SJSA1 (cell line): Measurements from ENCODE around the gene PHF21B. TPM values are rescaled to one million over a fixed set of nuclear protein-coding genes. Genes with fewer than 3 reads are reported as not detected.
A peak's percentile ranks its signal among the peaks of the same experiment; 100 is the strongest.
"Not testable (repeated sequence)": the region's sequence is repeated elsewhere in the genome, so short reads cannot be mapped to it uniquely, and the experiment has no call there.

Experiments
- DNase-seq, 2 experiments: peaks; one replicate each; pipeline ENCODE4 v3.0.0-alpha.2; 2015 to 2020; ENCODE audit warnings: low spot score in 2 of 2, low read depth in 1 of 2
- H3K27ac ChIP-seq: fragments of 250-450 bp; sonication (Bioruptor Pico); 2 replicates; pipeline ENCODE4 v1.5.1; 2020; ENCODE audit warnings: mild to moderate bottlenecking, moderate library complexity
- H3K27me3 ChIP-seq: fragments of 250-450 bp; sonication (Bioruptor Pico); replicated peaks from 2 replicates; pipeline ENCODE4 v1.5.1; 2020; ENCODE audit warnings: mild to moderate bottlenecking, moderate library complexity
- H3K36me3 ChIP-seq: fragments of 250-450 bp; sonication (Bioruptor Pico); 2 replicates; pipeline ENCODE4 v1.5.1; 2020; ENCODE audit warnings: mild to moderate bottlenecking
- H3K4me1 ChIP-seq: fragments of 250-450 bp; sonication (Bioruptor Pico); replicated peaks from 2 replicates; pipeline ENCODE4 v1.6.1; 2021; ENCODE audit warnings: mild to moderate bottlenecking
- H3K4me3 ChIP-seq: fragments of 250-450 bp; sonication (Bioruptor Pico); 2 replicates; pipeline ENCODE4 v1.5.1; 2020; ENCODE audit warnings: mild to moderate bottlenecking
- H3K9me3 ChIP-seq: fragments of 250-450 bp; sonication (Bioruptor Pico); replicated peaks from 2 replicates; pipeline ENCODE4 v1.5.1; 2020; ENCODE audit warnings: mild to moderate bottlenecking
- total RNA-seq: library from RNA; depleted of rRNA; stranded (reverse); fragments of >200 nt; shearing (Covaris generic); gene quantifications from 2 replicates; pipeline ENCODE4 v1.2.3, GENCODE V29; 2014

PHF21B gene
- total RNA-seq, 1 experiment from 2014 or later = 1.3 TPM

GRCh38 chr22:44854641-44855040 lies 155.2 kb downstream of the PHF21B start:
- not testable (repeated sequence) for H3K4me3 ChIP-seq, H3K27ac ChIP-seq, H3K27me3 ChIP-seq, H3K36me3 ChIP-seq, H3K9me3 ChIP-seq, H3K4me1 ChIP-seq
- peak in 1 of 2 experiments; percentile 13 for DNase-seq

- no peak for DNase-seq
- H3K27me3 ChIP-seq = no peaks in the 10 kb centered on the region
- H3K36me3 ChIP-seq = no peaks in the 10 kb centered on the region
- H3K4me3 ChIP-seq = no peak overlapping the region
- no peaks in the 10 kb centered on the region for H3K4me1 ChIP-seq
- no peak overlapping the region for H3K27ac ChIP-seq
- H3K9me3 ChIP-seq = no peaks in the 10 kb centered on the region
Observed at GRCh38 chr22:44850946-44851345, 158.9 kb downstream of the PHF21B start.

- Histone ChIP-seq H3K27me3 (no peaks in the 10 kb centered on the region), H3K9me3 (no peaks in the 10 kb centered on the region)
- no peak for DNase-seq
Observed at GRCh38 chr22:44848791-44849420, 160.9 kb downstream of the PHF21B start.

GRCh38 chr22:44848296-44848741 lies 161.5 kb downstream of the PHF21B start:
- Histone ChIP-seq H3K27ac (no peak overlapping the region), H3K9me3 (no peaks in the 10 kb centered on the region), H3K4me1 (no peaks in the 10 kb centered on the region), H3K36me3 (no peaks in the 10 kb centered on the region), H3K4me3 (no peak overlapping the region), H3K27me3 (no peaks in the 10 kb centered on the region)
- DNase-seq = no peak

More at GRCh38 chr22:44848791-44849420, 160.9 kb downstream of the PHF21B start:
- H3K36me3 ChIP-seq = no peaks in the 10 kb centered on the region
- no peaks in the 10 kb centered on the region for H3K4me1 ChIP-seq
- H3K27ac ChIP-seq = no peak overlapping the region
- no peak overlapping the region for H3K4me3 ChIP-seq

- no peak overlapping the region for H3K4me3 ChIP-seq
- no peaks in the 10 kb centered on the region for H3K4me1 ChIP-seq
- no peak for DNase-seq
- no peaks in the 10 kb centered on the region for H3K9me3 ChIP-seq
- no peak overlapping the region for H3K27ac ChIP-seq
- H3K27me3 ChIP-seq = no peaks in the 10 kb centered on the region
- H3K36me3 ChIP-seq = no peaks in the 10 kb centered on the region
Observed at GRCh38 chr22:44847892-44848291, 161.9 kb downstream of the PHF21B start.

- Histone ChIP-seq H3K4me3 (no peak overlapping the region), H3K4me1 (no peaks in the 10 kb centered on the region), H3K27ac (no peak overlapping the region), H3K36me3 (no peaks in the 10 kb centered on the region), H3K27me3 (no peaks in the 10 kb centered on the region), H3K9me3 (no peaks in the 10 kb centered on the region)
- no peak for DNase-seq
Observed at GRCh38 chr22:44847380-44847779, 162.4 kb downstream of the PHF21B start.

- DNase-seq = no peak
- Histone ChIP-seq H3K4me1 (no peaks in the 10 kb centered on the region), H3K4me3 (no peak overlapping the region), H3K27me3 (no peaks in the 10 kb centered on the region), H3K36me3 (no peaks in the 10 kb centered on the region), H3K27ac (no peak overlapping the region), H3K9me3 (no peaks in the 10 kb centered on the region)
Observed at GRCh38 chr22:44846726-44847275, 163.0 kb downstream of the PHF21B start.

- Histone ChIP-seq H3K4me3 (no peak overlapping the region), H3K4me1 (no peaks in the 10 kb centered on the region), H3K36me3 (no peaks in the 10 kb centered on the region), H3K27me3 (no peaks in the 10 kb centered on the region), H3K27ac (no peak overlapping the region), H3K9me3 (no peaks in the 10 kb centered on the region)
- DNase-seq = no peak
Observed at GRCh38 chr22:44845796-44846720, 163.7 kb downstream of the PHF21B start.

- Histone ChIP-seq H3K27me3 (no peaks in the 10 kb centered on the region), H3K9me3 (no peaks in the 10 kb centered on the region), H3K27ac (no peak overlapping the region), H3K36me3 (no peaks in the 10 kb centered on the region), H3K4me3 (no peak overlapping the region), H3K4me1 (no peaks in the 10 kb centered on the region)
- no peak for DNase-seq
Observed at GRCh38 chr22:44845191-44845590, 164.6 kb downstream of the PHF21B start.

- Histone ChIP-seq H3K27me3 (peaks cover 3% of the 10 kb centered on the region; the same call in 1 of the 2 replicates), H3K27ac (no peak overlapping the region), H3K4me3 (no peak overlapping the region), H3K9me3 (no peaks in the 10 kb centered on the region), H3K36me3 (no peaks in the 10 kb centered on the region), H3K4me1 (no peaks in the 10 kb centered on the region)
- no peak for DNase-seq
Observed at GRCh38 chr22:44842417-44842816, 167.4 kb downstream of the PHF21B start.

GRCh38 chr22:44840611-44841322 lies 169.0 kb downstream of the PHF21B start:
- no peak for DNase-seq
- H3K27me3 ChIP-seq = peaks cover 3% of the 10 kb centered on the region; the same call in 1 of the 2 replicates
- no peaks in the 10 kb centered on the region for H3K4me1 ChIP-seq
- H3K4me3 ChIP-seq = no peak overlapping the region
- no peaks in the 10 kb centered on the region for H3K9me3 ChIP-seq
- H3K36me3 ChIP-seq = no peaks in the 10 kb centered on the region
- no peak overlapping the region for H3K27ac ChIP-seq

GRCh38 chr22:44839721-44840120 lies 170.1 kb downstream of the PHF21B start:
- no peak for DNase-seq
- peaks cover 3% of the 10 kb centered on the region; the same call in 1 of the 2 replicates for H3K27me3 ChIP-seq
- no peaks in the 10 kb centered on the region for H3K4me1 ChIP-seq
- H3K27ac ChIP-seq = no peak overlapping the region
- no peaks in the 10 kb centered on the region for H3K36me3 ChIP-seq
- no peak overlapping the region for H3K4me3 ChIP-seq
- no peaks in the 10 kb centered on the region for H3K9me3 ChIP-seq

GRCh38 chr22:44839061-44839460 lies 170.7 kb downstream of the PHF21B start:
- Histone ChIP-seq H3K36me3 (no peaks in the 10 kb centered on the region), H3K9me3 (no peaks in the 10 kb centered on the region), H3K4me3 (no peak overlapping the region), H3K27ac (no peak overlapping the region), H3K4me1 (no peaks in the 10 kb centered on the region), H3K27me3 (peaks cover 3% of the 10 kb centered on the region; the same call in 1 of the 2 replicates)
- no peak for DNase-seq
